EH (cell line): Measurements from ENCODE around the gene TMEM255B.

Experiments used
- DNase-seq: peaks from one replicate; pipeline ENCODE4 v3.0.0-alpha.2; 2015; ENCODE audit warnings: low read depth

The TMEM255B gene

GRCh38 chr13:113849546-113849945, 90.5 kb downstream of the TMEM255B start:
- DNase-seq, result peak; percentile 58

- no peak for DNase-seq
Observed at GRCh38 chr13:113849981-113850721, 91.1 kb downstream of the TMEM255B start.

- no peak for DNase-seq
Observed at GRCh38 chr13:113850722-113851479, 91.9 kb downstream of the TMEM255B start.

GRCh38 chr13:113851480-113851803, 92.4 kb downstream of the TMEM255B start:
- no peak for DNase-seq

- DNase-seq, result no peak
Observed at GRCh38 chr13:113851826-113852535, 93.0 kb downstream of the TMEM255B start.

- no peak for DNase-seq
Observed at GRCh38 chr13:113852536-113853517, 93.8 kb downstream of the TMEM255B start.

GRCh38 chr13:113853518-113854237, 94.7 kb downstream of the TMEM255B start:
- peak; percentile 61 for DNase-seq

- peak; percentile 72 for DNase-seq
Observed at GRCh38 chr13:113854238-113855011, 95.4 kb downstream of the TMEM255B start.

GRCh38 chr13:113855012-113855921, 96.2 kb downstream of the TMEM255B start:
- DNase-seq, result peak; percentile 66

GRCh38 chr13:113855931-113856715, 97.1 kb downstream of the TMEM255B start:
- no peak for DNase-seq

GRCh38 chr13:113856716-113857065, 97.7 kb downstream of the TMEM255B start:
- peak; percentile 81 for DNase-seq

GRCh38 chr13:113857531-113858195, 98.6 kb downstream of the TMEM255B start:
- no peak for DNase-seq

GRCh38 chr13:113859311-113860050, 100.5 kb downstream of the TMEM255B start:
- DNase-seq, result no peak

GRCh38 chr13:113860051-113860664, 101.1 kb downstream of the TMEM255B start:
- DNase-seq, result no peak

GRCh38 chr13:113860665-113861432, 101.8 kb downstream of the TMEM255B start:
- DNase-seq, result no peak
